SW480 (cell line): ENCODE measurements around the gene RELN.

Source experiments
- DNase-seq: peaks from one replicate; pipeline ENCODE4 v3.0.0-alpha.2; 2016; ENCODE audit warnings: low spot score

Gene RELN

GRCh38 chr7:103894656-103895596 lies 94.5 kb downstream of the RELN start:
- no peak for DNase-seq

GRCh38 chr7:103893350-103893749 lies 96.1 kb downstream of the RELN start:
- DNase-seq, result no peak

GRCh38 chr7:103889451-103889850 lies 100.0 kb downstream of the RELN start:
- no peak for DNase-seq

GRCh38 chr7:103888603-103889153 lies 100.8 kb downstream of the RELN start:
- no peak for DNase-seq

- peak; percentile 46 for DNase-seq
These were observed 101.4 kb downstream of the RELN start for GRCh38 chr7:103887853-103888602.

- DNase-seq, result no peak
These were observed 102.4 kb downstream of the RELN start for GRCh38 chr7:103887050-103887449.

GRCh38 chr7:103879928-103880600 lies 109.4 kb downstream of the RELN start:
- no peak for DNase-seq

GRCh38 chr7:103879411-103879810 lies 110.0 kb downstream of the RELN start:
- DNase-seq, result no peak

GRCh38 chr7:103877565-103877964 lies 111.9 kb downstream of the RELN start:
- DNase-seq, result no peak

- DNase-seq, result no peak
These were observed 113.7 kb downstream of the RELN start for GRCh38 chr7:103875718-103876117.

GRCh38 chr7:103871473-103871872 lies 118.0 kb downstream of the RELN start:
- DNase-seq, result no peak

- DNase-seq, result no peak
These were observed 118.8 kb downstream of the RELN start for GRCh38 chr7:103870664-103871063.

- DNase-seq, result no peak
These were observed 121.6 kb downstream of the RELN start for GRCh38 chr7:103867874-103868273.

- no peak for DNase-seq
These were observed 122.5 kb downstream of the RELN start for GRCh38 chr7:103866919-103867318.

- no peak for DNase-seq
These were observed 124.0 kb downstream of the RELN start for GRCh38 chr7:103865442-103865841.

- no peak for DNase-seq
These were observed 127.0 kb downstream of the RELN start for GRCh38 chr7:103862302-103863035.

GRCh38 chr7:103859709-103860108 lies 129.7 kb downstream of the RELN start:
- no peak for DNase-seq

GRCh38 chr7:103857435-103857834 lies 132.0 kb downstream of the RELN start:
- DNase-seq, result no peak

- no peak for DNase-seq
These were observed 132.5 kb downstream of the RELN start for GRCh38 chr7:103856929-103857328.

- no peak for DNase-seq
These were observed 133.8 kb downstream of the RELN start for GRCh38 chr7:103855671-103856070.

- no peak for DNase-seq
These were observed 134.8 kb downstream of the RELN start for GRCh38 chr7:103854611-103855010.

GRCh38 chr7:103851357-103851756 lies 138.1 kb downstream of the RELN start:
- peak; percentile 23 for DNase-seq
